Adrenal gland (tissue), 5 donors: ENCODE measurements around the gene KIF25.

Experiments used
- POLR2A ChIP-seq, 2 donors: fragments of 450-650 bp; IDR thresholded peaks; one replicate each; pipeline ENCODE4 v1.6.1; 2017; ENCODE audit warnings: antibody characterized with exemption in 2 of 2, mild to moderate bottlenecking in 2 of 2, moderate library complexity in 1 of 2
- TF ChIP-seq, protein P1 (sequence below), 6 experiments: fragments of 450-650 bp in 4 of 6; fragments of 200-600 bp in 2 of 6; sonication (generic) in 1 of 6; IDR thresholded peaks; 1 replicate in 5 of 6; 2 replicates in 1 of 6; pipeline versions ENCODE4 v1.5.1 to v1.8.0; 2016 to 2021; ENCODE audit warnings: antibody characterized with exemption in 6 of 6, mild to moderate bottlenecking in 2 of 6, moderate library complexity in 1 of 6
- donor health status: DM: no; HTN: no; CAD: no.

DNA sequence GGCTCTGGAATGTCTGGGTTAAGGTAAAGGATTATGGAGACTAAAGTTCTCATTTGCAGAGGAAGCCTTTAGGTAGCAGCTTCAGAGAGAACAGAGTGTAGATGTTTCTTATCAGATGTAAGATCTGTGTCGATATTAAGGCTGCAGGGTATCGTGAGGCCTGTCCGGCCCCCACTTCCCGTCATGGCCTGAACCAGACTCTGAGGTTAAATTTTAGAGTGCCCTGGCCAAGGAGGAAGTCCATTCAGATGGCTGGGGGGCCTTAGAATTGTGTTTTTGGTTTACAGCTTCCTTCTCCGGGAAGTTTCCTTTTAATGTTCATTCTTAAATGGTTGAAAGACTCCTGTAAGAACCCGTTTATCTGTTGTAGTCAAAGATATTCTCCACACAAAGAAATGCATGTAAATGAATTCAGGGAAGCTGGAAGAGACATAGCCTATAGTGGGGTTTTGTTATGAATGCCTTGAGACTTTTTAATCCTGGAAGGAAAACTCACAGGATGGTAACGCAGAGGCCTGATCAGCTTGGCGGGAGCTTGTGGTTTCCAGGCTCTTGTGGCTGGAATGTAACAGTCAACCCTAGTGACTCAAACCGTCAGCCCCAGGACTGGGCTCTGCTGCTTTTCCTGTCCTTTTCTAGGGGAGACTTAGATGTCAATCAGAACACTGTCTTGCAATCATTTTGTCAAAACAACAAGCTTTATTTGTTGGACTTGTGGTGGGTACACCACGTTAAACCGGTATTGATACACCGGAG lies 34.7 kb downstream of the KIF25 start:
- TF ChIP-seq, protein P1, sequence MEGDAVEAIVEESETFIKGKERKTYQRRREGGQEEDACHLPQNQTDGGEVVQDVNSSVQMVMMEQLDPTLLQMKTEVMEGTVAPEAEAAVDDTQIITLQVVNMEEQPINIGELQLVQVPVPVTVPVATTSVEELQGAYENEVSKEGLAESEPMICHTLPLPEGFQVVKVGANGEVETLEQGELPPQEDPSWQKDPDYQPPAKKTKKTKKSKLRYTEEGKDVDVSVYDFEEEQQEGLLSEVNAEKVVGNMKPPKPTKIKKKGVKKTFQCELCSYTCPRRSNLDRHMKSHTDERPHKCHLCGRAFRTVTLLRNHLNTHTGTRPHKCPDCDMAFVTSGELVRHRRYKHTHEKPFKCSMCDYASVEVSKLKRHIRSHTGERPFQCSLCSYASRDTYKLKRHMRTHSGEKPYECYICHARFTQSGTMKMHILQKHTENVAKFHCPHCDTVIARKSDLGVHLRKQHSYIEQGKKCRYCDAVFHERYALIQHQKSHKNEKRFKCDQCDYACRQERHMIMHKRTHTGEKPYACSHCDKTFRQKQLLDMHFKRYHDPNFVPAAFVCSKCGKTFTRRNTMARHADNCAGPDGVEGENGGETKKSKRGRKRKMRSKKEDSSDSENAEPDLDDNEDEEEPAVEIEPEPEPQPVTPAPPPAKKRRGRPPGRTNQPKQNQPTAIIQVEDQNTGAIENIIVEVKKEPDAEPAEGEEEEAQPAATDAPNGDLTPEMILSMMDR (IDR thresholded peaks at IDR 0.05), result no peak
- no peak for TF ChIP-seq POLR2A (IDR thresholded peaks at IDR 0.05)
